Measurements from ENCODE around the gene SYNJ2BP.

DNA sequence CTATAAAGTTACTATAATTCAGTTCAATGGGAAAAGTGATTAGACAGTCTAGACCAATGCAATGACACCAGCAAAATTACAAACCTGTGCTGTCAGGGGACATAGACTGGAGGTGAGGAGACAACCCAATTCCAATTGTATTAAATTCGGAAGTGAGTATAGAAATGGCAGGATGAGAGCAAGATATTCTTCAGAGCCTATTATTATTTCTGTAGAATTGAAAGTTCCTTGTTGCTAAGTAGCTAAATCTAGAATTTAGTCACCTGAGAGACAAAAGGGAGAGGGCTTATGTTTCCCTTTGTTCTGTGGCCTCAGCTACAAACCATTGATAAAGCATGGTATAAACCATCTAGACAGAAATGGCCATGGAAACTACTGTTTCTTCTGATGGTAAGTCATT is 35.0 kb upstream of the SYNJ2BP start, which contains the start of gene ADAM21:
- TF ChIP-seq, protein P1, sequence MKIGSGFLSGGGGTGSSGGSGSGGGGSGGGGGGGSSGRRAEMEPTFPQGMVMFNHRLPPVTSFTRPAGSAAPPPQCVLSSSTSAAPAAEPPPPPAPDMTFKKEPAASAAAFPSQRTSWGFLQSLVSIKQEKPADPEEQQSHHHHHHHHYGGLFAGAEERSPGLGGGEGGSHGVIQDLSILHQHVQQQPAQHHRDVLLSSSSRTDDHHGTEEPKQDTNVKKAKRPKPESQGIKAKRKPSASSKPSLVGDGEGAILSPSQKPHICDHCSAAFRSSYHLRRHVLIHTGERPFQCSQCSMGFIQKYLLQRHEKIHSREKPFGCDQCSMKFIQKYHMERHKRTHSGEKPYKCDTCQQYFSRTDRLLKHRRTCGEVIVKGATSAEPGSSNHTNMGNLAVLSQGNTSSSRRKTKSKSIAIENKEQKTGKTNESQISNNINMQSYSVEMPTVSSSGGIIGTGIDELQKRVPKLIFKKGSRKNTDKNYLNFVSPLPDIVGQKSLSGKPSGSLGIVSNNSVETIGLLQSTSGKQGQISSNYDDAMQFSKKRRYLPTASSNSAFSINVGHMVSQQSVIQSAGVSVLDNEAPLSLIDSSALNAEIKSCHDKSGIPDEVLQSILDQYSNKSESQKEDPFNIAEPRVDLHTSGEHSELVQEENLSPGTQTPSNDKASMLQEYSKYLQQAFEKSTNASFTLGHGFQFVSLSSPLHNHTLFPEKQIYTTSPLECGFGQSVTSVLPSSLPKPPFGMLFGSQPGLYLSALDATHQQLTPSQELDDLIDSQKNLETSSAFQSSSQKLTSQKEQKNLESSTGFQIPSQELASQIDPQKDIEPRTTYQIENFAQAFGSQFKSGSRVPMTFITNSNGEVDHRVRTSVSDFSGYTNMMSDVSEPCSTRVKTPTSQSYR (CRISPR knock-in tag; IDR thresholded peaks at IDR 0.05; ENCODE audit: borderline replicate concordance), result no peak
- TF ChIP-seq ZNF333 (CRISPR knock-in tag; IDR thresholded peaks at IDR 0.05; ENCODE audit: borderline replicate concordance) (no peak), ETV5 (CRISPR knock-in tag; IDR thresholded peaks at IDR 0.05; ENCODE audit: borderline replicate concordance) (no peak), ZNF709 (CRISPR knock-in tag; IDR thresholded peaks at IDR 0.05) (no peak), FOXJ3 (CRISPR knock-in tag; IDR thresholded peaks at IDR 0.05; ENCODE audit: borderline replicate concordance) (no peak), ZNF781 (CRISPR knock-in tag; IDR thresholded peaks at IDR 0.05; ENCODE audit: borderline replicate concordance, not compliant biosample characterization) (no peak), KDM5B (CRISPR knock-in tag; IDR thresholded peaks at IDR 0.05; ENCODE audit: borderline replicate concordance) (no peak), ZNF766 (CRISPR knock-in tag; IDR thresholded peaks at IDR 0.05; ENCODE audit: borderline replicate concordance) (no peak), FOSL1 (CRISPR knock-in tag; IDR thresholded peaks at IDR 0.05; ENCODE audit: borderline replicate concordance) (no peak), ZKSCAN1 (IDR thresholded peaks at IDR 0.05; ENCODE audit: low read length) (no peak), ZBTB21 (CRISPR knock-in tag; IDR thresholded peaks at IDR 0.05) (no peak), YY1 (IDR thresholded peaks at IDR 0.05; ENCODE audit: insufficient read depth, insufficient replicate concordance, low read depth, low read length) (no peak)

All from HepG2 (cell line).